Sigmoid colon (tissue), 7 donors: ENCODE data around the gene TNFRSF12A. TPM values are rescaled to one million over a fixed set of nuclear protein-coding genes. Genes with fewer than 3 reads are reported as not detected.

Experiments
- DNase-seq: peaks from one replicate; pipeline ENCODE4 v3.0.0-alpha.2; 2019
- H3K27ac ChIP-seq, 4 donors: fragments of 200-600 bp; sonication (generic); one replicate each; pipeline ENCODE4 v1.5.1; 2016 to 2019; ENCODE audit warnings: mild to moderate bottlenecking in 1 of 4
- H3K27me3 ChIP-seq, 3 donors: fragments of 200-600 bp; sonication (generic); one replicate each; pipeline ENCODE4 v1.5.1; 2019; ENCODE audit warnings: mild to moderate bottlenecking in 1 of 3
- H3K36me3 ChIP-seq, 4 donors: fragments of 200-600 bp; sonication (generic); one replicate each; pipeline ENCODE4 v1.5.1; 2016 to 2019
- H3K4me1 ChIP-seq, 4 donors: fragments of 200-600 bp; sonication (generic); one replicate each; pipeline ENCODE4 v1.5.1; 2017 to 2019
- H3K4me3 ChIP-seq, 4 donors: fragments of 200-600 bp; sonication (generic); one replicate each; pipeline ENCODE4 v1.5.1; 2017 to 2019; ENCODE audit warnings: mild to moderate bottlenecking in 2 of 4, moderate library complexity in 1 of 4
- H3K9me3 ChIP-seq, 4 donors: fragments of 200-600 bp in 3 of 4; sonication (generic) in 3 of 4; one replicate each; pipeline versions ENCODE4 v1.5.1 to v1.6.1; 2013 to 2019
- CTCF ChIP-seq, 4 experiments: fragments of 450-650 bp in 3 of 4; fragments of 200-600 bp in 1 of 4; IDR thresholded peaks; one replicate each; pipeline ENCODE4 v1.5.1; 2016 to 2019; ENCODE audit warnings: antibody characterized with exemption in 4 of 4, mild to moderate bottlenecking in 3 of 4, moderate library complexity in 2 of 4
- EP300 ChIP-seq, 4 donors: sonication (generic); formaldehyde crosslinking; IDR thresholded peaks; one replicate each; pipeline ENCODE4 v1.6.1; 2017; ENCODE audit warnings: antibody characterized with exemption in 4 of 4
- POLR2A ChIP-seq, 2 donors: fragments of 450-650 bp; IDR thresholded peaks; one replicate each; pipeline ENCODE4 v1.6.1; 2016; ENCODE audit warnings: antibody characterized with exemption in 2 of 2, mild to moderate bottlenecking in 2 of 2, moderate library complexity in 2 of 2
- POLR2AphosphoS5 ChIP-seq, 4 donors: sonication (generic); formaldehyde crosslinking; IDR thresholded peaks; one replicate each; pipeline ENCODE4 v1.6.1; 2017; ENCODE audit warnings: antibody characterized with exemption in 4 of 4
- WGBS, 2 donors: extraction: QIAGEN DNeasy Blood & Tissue Kit; methylation state at CpG; one replicate each; pipeline ENCODE4 v1.1.7; 2013; 5-methylcytosine and 5-hydroxymethylcytosine counted together
- intact Hi-C: fragments of 100-400 bp; cut with DNase I; formaldehyde crosslinking; loops from one replicate; pipeline ENCODE4 v1.15.1; 2023
- polyA plus RNA-seq, 3 donors: library from polyadenylated mRNA; stranded (reverse); fragments of 200-250 nt; gene quantifications; one replicate each; pipeline ENCODE4 v1.2.3, GENCODE V29; 2013
- total RNA-seq, 4 donors: library from RNA; depleted of rRNA; stranded (reverse); fragments of >200 nt; gene quantifications; one replicate each; pipeline ENCODE4 v1.1.0, GENCODE V29; 2016
- donor health status: healthy with polysubstance abuse.
- donor health status: Bipolar disorder and iron deficiency.
- donor health status: healthy.

TNFRSF12A gene
- total and polyA plus RNA-seq, 7 donors, result 6.1 to 78.2 (median 10.3) TPM

- Histone ChIP-seq H3K4me1 (peaks cover 0 to 41% (median 35%) of the 10 kb centered on the region in 4 donors), H3K4me3 (no peak overlapping the region), H3K27me3 (peaks cover 0 to 12% (median 0%) of the 10 kb centered on the region in 3 donors), H3K36me3 (no peaks in the 10 kb centered on the region), H3K27ac (no peak overlapping the region), H3K9me3 (no peaks in the 10 kb centered on the region)
- no peak for TF ChIP-seq POLR2A (IDR thresholded peaks at IDR 0.05)
- TF ChIP-seq POLR2AphosphoS5 (IDR thresholded peaks at IDR 0.05), result no peak
- no peak for TF ChIP-seq EP300 (IDR thresholded peaks at IDR 0.05)
- TF ChIP-seq CTCF (IDR thresholded peaks at IDR 0.05), result no peak
- no peak for DNase-seq
- intact Hi-C loops, result no loop called here
- WGBS, 2 donors, result 91 to 93% methylated on average over 6 of the region's 6 CpGs
These were observed 42.4 kb downstream of the TNFRSF12A start for GRCh38 chr16:3062553-3062952.

- H3K27ac ChIP-seq, result no peak overlapping the region
- 92 to 93% methylated on average over 8 of the region's 8 CpGs for WGBS, 2 donors
- H3K4me1 ChIP-seq, result peaks cover 0 to 29% (median 26%) of the 10 kb centered on the region in 4 donors
- TF ChIP-seq POLR2A (IDR thresholded peaks at IDR 0.05), result no peak
- no peak for TF ChIP-seq CTCF (IDR thresholded peaks at IDR 0.05)
- TF ChIP-seq POLR2AphosphoS5 (IDR thresholded peaks at IDR 0.05), result no peak
- TF ChIP-seq EP300 (IDR thresholded peaks at IDR 0.05), result no peak
- no peaks in the 10 kb centered on the region for H3K36me3 ChIP-seq
- intact Hi-C loops, result no loop called here
- H3K4me3 ChIP-seq, result no peak overlapping the region
- no peaks in the 10 kb centered on the region for H3K9me3 ChIP-seq
- no peak for DNase-seq
- peaks cover 0 to 3% (median 0%) of the 10 kb centered on the region in 3 donors for H3K27me3 ChIP-seq
These were observed 43.6 kb downstream of the TNFRSF12A start for GRCh38 chr16:3063625-3064386.

GRCh38 chr16:3065069-3065741 is 45.0 kb downstream of the TNFRSF12A start, which contains the start of gene IL32:
Gene IL32 (plus strand): TSS chr16:3065640. CDS start chr16:3065812, 172 bp downstream.
- intact Hi-C loops, result no loop called here

More at GRCh38 chr16:3065069-3065741, 45.0 kb downstream of the TNFRSF12A start, which contains the start of gene IL32:
- H3K4me1 ChIP-seq, result peaks cover 0 to 19% (median 16%) of the 10 kb centered on the region in 4 donors
- TF ChIP-seq CTCF (IDR thresholded peaks at IDR 0.05) (no peak), EP300 (IDR thresholded peaks at IDR 0.05) (peak in 1 of 4 donors; percentile 24), POLR2AphosphoS5 (IDR thresholded peaks at IDR 0.05) (peak in 1 of 4 donors; percentile 63)
- 7 to 42% methylated on average over 13 of the region's 13 CpGs for WGBS, 2 donors
- H3K27me3 ChIP-seq, result no peaks in the 10 kb centered on the region
- peak within 1 kb of the TSS; percentile 29 to 67 (median 62) for H3K27ac ChIP-seq
- no peaks in the 10 kb centered on the region for H3K36me3 ChIP-seq
- DNase-seq, result peak; percentile 90
- no peaks in the 10 kb centered on the region for H3K9me3 ChIP-seq
- peak within 1 kb of the TSS in 3 of 4 donors; percentile 11 to 35 (median 30) for H3K4me3 ChIP-seq
